ENCODE data around the gene LAIR2.

The LAIR2 gene

GRCh38 chr19:54558339-54558738 lies 55.7 kb downstream of the LAIR2 start:
- H3K36me3 ChIP-seq (replicated peaks): no peaks in the 10 kb centered on the region
- TF ChIP-seq CTCF (IDR thresholded peaks at IDR 0.05; ENCODE audit: low read depth, low read length, missing control alignments): no peak
- no peak overlapping the region for H3K4me3 ChIP-seq (ENCODE audit: low read depth, low read length)
- DNase-seq: no peak
- H3K27ac ChIP-seq: no peak overlapping the region
- no peaks in the 10 kb centered on the region for H3K27me3 ChIP-seq (replicated peaks)
- in situ Hi-C loops (cut with HindIII; ENCODE audit: low pct_ligation_motif_present, low sequenced_read_pairs): no loop called here

All from brain microvascular endothelial cell (primary cell).